K562 (cell line): ENCODE results near the gene KLHDC10. TPM values are rescaled to one million over a fixed set of nuclear protein-coding genes. Genes with fewer than 3 reads are reported as not detected.

ENCODE experiments used
- ATAC-seq: fragments of 200-7000 bp; cut with Tn5 transposase; 3 replicates; pipeline ENCODE4 v1.9.1; 2020; ENCODE audit warnings: moderate library complexity
- BruUV-seq: library from RNA; stranded (reverse); fragments of 400-500 nt; replicated peaks from 2 replicates; lab custom pipeline; 2021; lab: Mats Ljungman, UMichigan
- CTCF ChIA-PET: fragments of 300-600 bp; formaldehyde crosslinking; extraction: SDS; loops from one replicate; lab custom pipeline; 2021; ENCODE audit warnings: low intra/inter-chr PET ratio; lab: Yijun Ruan, JAX
- POLR2A ChIA-PET: fragments of 300-600, 350-650 bp; sonication (Branson Sonifier 250); formaldehyde crosslinking; extraction: SDS; loops from one replicate; lab custom pipeline; 2021; ENCODE audit warnings: antibody characterized with exemption, inconsistent platforms; lab: Yijun Ruan, JAX
- DNase-seq, 4 experiments: peaks; one replicate each; pipeline versions ENCODE4 v3.0.0 to v3.0.0-alpha.2; 2011 to 2018; ENCODE audit warnings: low spot score in 3 of 4, mixed read lengths in 3 of 4; ENCODE audit errors: extremely low read depth in 1 of 4
- FAIRE-seq: peaks from 2 replicates; lab custom pipeline; 2011; peaks lifted over from hg19 to GRCh38; lab: Jason Lieb, UNC
- H2AFZ ChIP-seq: 2 replicates; pipeline ENCODE4 v1.6.0; 2011; ENCODE audit warnings: low read depth, low read length, control low read depth, inconsistent platforms
- H3K27ac ChIP-seq: fragments of 200-600 bp; 3 replicates; pipeline ENCODE4 v1.8.0; 2011; ENCODE audit warnings: low read depth, mild to moderate bottlenecking, control low read depth, inconsistent platforms, low read length, moderate library complexity, mixed read lengths; ENCODE audit errors: extremely low read depth
- H3K27me3 ChIP-seq, 2 experiments: fragments of 300-600 bp in 1 of 2; 2 replicates in 1 of 2; 3 replicates in 1 of 2; pipeline versions ENCODE4 v1.6.0 to v1.8.0; 2011; ENCODE audit warnings: inconsistent platforms in 2 of 2, low read length in 2 of 2, mild to moderate bottlenecking in 1 of 2, mixed read lengths in 1 of 2, moderate library complexity in 1 of 2; ENCODE audit not compliant: control insufficient read depth in 2 of 2, insufficient read depth in 2 of 2
- H3K36me3 ChIP-seq: fragments of 300-600 bp; 3 replicates; pipeline ENCODE4 v1.8.0; 2011; ENCODE audit warnings: mild to moderate bottlenecking, low read length, inconsistent platforms; ENCODE audit not compliant: control insufficient read depth, insufficient read depth
- H3K4me1 ChIP-seq, 2 experiments: fragments of 200-600 bp in 1 of 2; replicated peaks in 1 of 2; 2 replicates in 1 of 2; 3 replicates in 1 of 2; pipeline versions ENCODE4 v1.5.1 to v1.8.0; 2011; ENCODE audit warnings: inconsistent platforms in 2 of 2, low read length in 2 of 2, mild to moderate bottlenecking in 1 of 2, mixed read lengths in 1 of 2, moderate library complexity in 1 of 2; ENCODE audit not compliant: control insufficient read depth in 2 of 2, insufficient read depth in 2 of 2
- H3K4me2 ChIP-seq: 2 replicates; pipeline ENCODE4 v1.6.1; 2011; ENCODE audit warnings: low read length, control low read depth, inconsistent platforms, mixed read lengths; ENCODE audit not compliant: insufficient read depth
- H3K4me3 ChIP-seq: fragments of 200-600 bp; sonication (generic), shearing (Covaris generic); 2 replicates; pipeline ENCODE4 v1.5.1; 2016; ENCODE audit warnings: control low read depth, inconsistent platforms
- H3K79me2 ChIP-seq: fragments of 200-600 bp; 3 replicates; pipeline ENCODE4 v1.8.0; 2011; ENCODE audit warnings: low read length, inconsistent platforms; ENCODE audit not compliant: control insufficient read depth, insufficient read depth
- H3K9ac ChIP-seq, 2 experiments: 2 replicates each; pipeline versions ENCODE4 v1.6.0 to v1.6.1; 2011; ENCODE audit warnings: low read depth in 2 of 2, low read length in 2 of 2, control low read depth in 1 of 2, inconsistent platforms in 1 of 2, mild to moderate bottlenecking in 1 of 2, mixed read lengths in 1 of 2; ENCODE audit not compliant: insufficient read depth in 1 of 2
- H3K9me1 ChIP-seq: one replicate; pipeline ENCODE4 v1.6.0; 2011; ENCODE audit warnings: inconsistent platforms, mild to moderate bottlenecking, low read length, moderate library complexity; ENCODE audit not compliant: control insufficient read depth, insufficient read depth
- H3K9me3 ChIP-seq: replicated peaks from 2 replicates; pipeline ENCODE4 v1.5.1; 2011; ENCODE audit warnings: low read depth, low read length, inconsistent platforms; ENCODE audit not compliant: control insufficient read depth, insufficient read depth
- H4K20me1 ChIP-seq: replicated peaks from 2 replicates; pipeline ENCODE4 v1.6.1; 2011; ENCODE audit warnings: low read length, inconsistent platforms, mixed read lengths; ENCODE audit not compliant: control insufficient read depth, insufficient read depth
- CCNT2 ChIP-seq: IDR thresholded peaks from 2 replicates; pipeline ENCODE4 v1.6.1; 2011; ENCODE audit warnings: borderline replicate concordance, low read depth, mild to moderate bottlenecking, moderate library complexity, mixed read lengths, low read length; ENCODE audit not compliant: insufficient read length; ENCODE audit errors: extremely low read depth
- PCBP2 ChIP-seq: fragments of 200-400 bp; formaldehyde crosslinking; IDR thresholded peaks from 2 replicates; pipeline ENCODE4 v1.6.1; 2018; ENCODE audit warnings: low read length, low read depth, mild to moderate bottlenecking, moderate library complexity; ENCODE audit not compliant: poor library complexity, severe bottlenecking
- ZNF134 ChIP-seq: fragments of 250-450 bp; sonication (Bioruptor Pico); conservative IDR thresholded peaks from 2 replicates; pipeline ENCODE4 v1.4.0; 2020
- WGBS: fragments of 100-300 bp; shearing (Covaris generic); methylation state at CpG from one replicate; pipeline ENCODE4 v1.1.6; 2016; ENCODE audit warnings: low coverage, mixed read lengths; ENCODE audit not compliant: insufficient coverage; ENCODE audit errors: missing lambda C conversion rate; 5-methylcytosine and 5-hydroxymethylcytosine counted together
- in situ Hi-C: fragments of 300-500 bp; cut with MboI; formaldehyde crosslinking; loops from 4 replicates; pipeline ENCODE4 v1.15.0; 2018; ENCODE audit warnings: inconsistent platforms, mixed read lengths
- intact Hi-C: fragments of 100-400 bp; cut with micrococcal nuclease; formaldehyde crosslinking; loops from 2 replicates; pipeline ENCODE4 v1.14.2; 2022
- polyA plus RNA-seq, 8 experiments: library from polyadenylated mRNA; depleted of rRNA in 4 of 8; stranded (reverse) in 5 of 8; unstranded in 3 of 8; fragments of >200 nt; fragmentation: Nextera tagmentation in 2 of 8; fragmentation: Illumina TruSeq in 1 of 8; extraction: Ambion mirVana in 2 of 8; extraction: Trizol in 1 of 8; gene quantifications; 2 replicates each; pipeline versions ENCODE4 v1.2.1 to v1.2.3, GENCODE V29; 2011 to 2014; ENCODE audit warnings: inconsistent platforms in 1 of 8, missing spikeins in 1 of 8
- total RNA-seq, 7 experiments: library from RNA; depleted of rRNA in 6 of 7; stranded (reverse); fragments of >200 nt in 6 of 7; fragmentation: Illumina TruSeq in 2 of 7; extraction: Trizol in 2 of 7; gene quantifications; 2 replicates each; pipeline versions ENCODE4 v1.2.1 to v1.2.3, GENCODE V29; 2011 to 2021; ENCODE audit warnings: low replicate concordance in 1 of 7
- TF ChIP-seq, protein P1 (sequence below): fragments of 250-450 bp; sonication (Bioruptor Pico); IDR thresholded peaks from 2 replicates; pipeline ENCODE4 v1.8.0; 2022; ENCODE audit warnings: moderate library complexity, mild to moderate bottlenecking, inconsistent platforms
- TF ChIP-seq, protein P2 (sequence below): fragments of 450-650 bp; IDR thresholded peaks from 2 replicates; pipeline ENCODE4 v1.7.1; 2018; ENCODE audit warnings: mild to moderate bottlenecking, low read depth; ENCODE audit not compliant: partially characterized antibody
- TF ChIP-seq, protein P3 (sequence below): fragments of 150-350 bp; IDR thresholded peaks from 2 replicates; pipeline ENCODE4 v1.6.1; 2014; ENCODE audit warnings: low read depth, mild to moderate bottlenecking, low read length, borderline replicate concordance
- TF ChIP-seq, protein P4 (sequence below): fragments of 250-450 bp; sonication (Bioruptor Pico); IDR thresholded peaks from 2 replicates; pipeline ENCODE4 v1.4.0; 2020; ENCODE audit warnings: mild to moderate bottlenecking, moderate library complexity

KLHDC10 gene
- total and polyA plus RNA-seq, 9 of the 15 experiments (the other 6 are each of a cell fraction or from before 2014, with no cell fraction given), result 9.8 to 80.5 (median 31.4) TPM

DNA sequence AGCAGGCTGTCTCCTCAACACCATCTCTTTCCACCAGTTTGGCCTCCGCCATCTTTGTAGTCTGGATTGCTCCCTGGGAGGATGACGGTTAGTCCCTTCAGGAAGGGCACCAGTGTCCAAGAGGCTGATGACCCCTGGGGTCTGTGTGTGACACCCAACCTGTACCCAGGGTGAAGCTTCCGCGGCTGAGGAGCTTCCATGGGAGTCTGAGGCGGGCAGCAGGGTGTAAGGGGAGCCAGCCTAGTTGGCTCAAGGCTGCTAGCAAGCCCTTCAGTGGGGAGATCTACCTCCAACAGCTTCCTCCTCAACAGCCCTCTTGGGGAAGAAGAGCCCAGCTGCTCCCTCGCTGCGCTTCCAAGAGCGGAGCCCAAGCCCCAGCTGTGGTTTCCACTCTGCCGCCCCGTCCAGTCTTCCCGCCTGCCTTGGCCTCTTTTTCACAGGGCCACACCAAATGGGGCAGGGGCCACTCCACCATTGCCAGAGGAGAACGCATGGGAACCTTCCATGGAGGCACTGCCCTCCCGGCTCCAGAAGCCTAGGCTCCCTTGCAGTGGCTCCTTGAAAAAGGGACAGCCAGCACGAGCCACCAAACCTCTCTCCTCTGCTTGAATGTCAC, 77.5 kb downstream of the KLHDC10 start (continued):
- TF ChIP-seq, protein P1, sequence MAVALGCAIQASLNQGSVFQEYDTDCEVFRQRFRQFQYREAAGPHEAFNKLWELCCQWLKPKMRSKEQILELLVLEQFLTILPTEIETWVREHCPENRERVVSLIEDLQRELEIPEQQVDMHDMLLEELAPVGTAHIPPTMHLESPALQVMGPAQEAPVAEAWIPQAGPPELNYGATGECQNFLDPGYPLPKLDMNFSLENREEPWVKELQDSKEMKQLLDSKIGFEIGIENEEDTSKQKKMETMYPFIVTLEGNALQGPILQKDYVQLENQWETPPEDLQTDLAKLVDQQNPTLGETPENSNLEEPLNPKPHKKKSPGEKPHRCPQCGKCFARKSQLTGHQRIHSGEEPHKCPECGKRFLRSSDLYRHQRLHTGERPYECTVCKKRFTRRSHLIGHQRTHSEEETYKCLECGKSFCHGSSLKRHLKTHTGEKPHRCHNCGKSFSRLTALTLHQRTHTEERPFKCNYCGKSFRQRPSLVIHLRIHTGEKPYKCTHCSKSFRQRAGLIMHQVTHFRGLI, result no peak
- no peak for TF ChIP-seq CCNT2
- TF ChIP-seq, protein P2, sequence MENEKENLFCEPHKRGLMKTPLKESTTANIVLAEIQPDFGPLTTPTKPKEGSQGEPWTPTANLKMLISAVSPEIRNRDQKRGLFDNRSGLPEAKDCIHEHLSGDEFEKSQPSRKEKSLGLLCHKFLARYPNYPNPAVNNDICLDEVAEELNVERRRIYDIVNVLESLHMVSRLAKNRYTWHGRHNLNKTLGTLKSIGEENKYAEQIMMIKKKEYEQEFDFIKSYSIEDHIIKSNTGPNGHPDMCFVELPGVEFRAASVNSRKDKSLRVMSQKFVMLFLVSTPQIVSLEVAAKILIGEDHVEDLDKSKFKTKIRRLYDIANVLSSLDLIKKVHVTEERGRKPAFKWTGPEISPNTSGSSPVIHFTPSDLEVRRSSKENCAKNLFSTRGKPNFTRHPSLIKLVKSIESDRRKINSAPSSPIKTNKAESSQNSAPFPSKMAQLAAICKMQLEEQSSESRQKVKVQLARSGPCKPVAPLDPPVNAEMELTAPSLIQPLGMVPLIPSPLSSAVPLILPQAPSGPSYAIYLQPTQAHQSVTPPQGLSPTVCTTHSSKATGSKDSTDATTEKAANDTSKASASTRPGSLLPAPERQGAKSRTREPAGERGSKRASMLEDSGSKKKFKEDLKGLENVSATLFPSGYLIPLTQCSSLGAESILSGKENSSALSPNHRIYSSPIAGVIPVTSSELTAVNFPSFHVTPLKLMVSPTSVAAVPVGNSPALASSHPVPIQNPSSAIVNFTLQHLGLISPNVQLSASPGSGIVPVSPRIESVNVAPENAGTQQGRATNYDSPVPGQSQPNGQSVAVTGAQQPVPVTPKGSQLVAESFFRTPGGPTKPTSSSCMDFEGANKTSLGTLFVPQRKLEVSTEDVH, result no peak

DNA sequence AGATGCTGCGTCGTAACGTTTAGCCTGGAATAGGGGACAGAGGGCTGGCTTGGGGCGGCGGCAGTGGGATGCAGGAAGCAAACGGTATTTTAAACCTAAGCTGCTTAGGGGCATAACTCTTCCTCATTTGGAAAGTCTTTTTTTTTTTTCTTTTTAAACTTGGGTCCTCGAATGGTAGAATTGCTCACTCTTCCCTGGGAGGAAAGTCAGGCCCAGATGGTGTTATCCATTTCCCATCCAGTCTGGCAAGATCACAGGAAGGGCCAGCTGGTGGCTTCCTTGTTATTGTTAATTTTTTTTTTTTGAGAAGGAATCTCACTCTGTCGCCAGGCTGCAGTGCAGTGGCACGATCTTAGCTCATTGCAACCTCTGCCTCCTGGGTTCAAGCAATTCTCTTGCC, 78.2 kb downstream of the KLHDC10 start:
- FAIRE-seq (no peak), ATAC-seq (no peak), DNase-seq (no peak)
- no peaks in the 10 kb centered on the region for H3K9me1 ChIP-seq
- no peaks in the 10 kb centered on the region; a peak in 1 of 5 replicates for H3K27me3 ChIP-seq
- ChIA-PET CTCF (interaction anchor here (0.6 kb wide), 1 partner anchor 411 kb away, joined by 5 read pairs; no protein-coding TSS in a partner anchor), POLR2A (interaction anchor here (1.4 kb wide), 1 partner anchor 13 kb away, joined by 5 read pairs; no protein-coding TSS in a partner anchor)
- no TSS peak for BruUV-seq
- H3K36me3 ChIP-seq, result no peaks in the 10 kb centered on the region; the same call in 2 of the 3 replicates
- no peaks in the 10 kb centered on the region for H3K79me2 ChIP-seq
- no peak overlapping the region; the same call in 1 of the 2 replicates for H2AFZ ChIP-seq
- H3K9me3 ChIP-seq, result peaks cover 5% of the 10 kb centered on the region; the same call in 1 of the 2 replicates
- H3K9ac ChIP-seq, result no peak overlapping the region
- intact Hi-C loops (no loop called here), in situ Hi-C loops (no loop called here)
- 75% methylated on average over 9 of the region's 9 CpGs for WGBS
- H3K4me1 ChIP-seq, result peaks cover 18 to 57% of the 10 kb centered on the region in 2 experiments
- no peaks in the 10 kb centered on the region for H4K20me1 ChIP-seq
- no peak overlapping the region for H3K4me2 ChIP-seq
- no peak overlapping the region for H3K4me3 ChIP-seq
- no peak overlapping the region for H3K27ac ChIP-seq
- TF ChIP-seq, protein P3, sequence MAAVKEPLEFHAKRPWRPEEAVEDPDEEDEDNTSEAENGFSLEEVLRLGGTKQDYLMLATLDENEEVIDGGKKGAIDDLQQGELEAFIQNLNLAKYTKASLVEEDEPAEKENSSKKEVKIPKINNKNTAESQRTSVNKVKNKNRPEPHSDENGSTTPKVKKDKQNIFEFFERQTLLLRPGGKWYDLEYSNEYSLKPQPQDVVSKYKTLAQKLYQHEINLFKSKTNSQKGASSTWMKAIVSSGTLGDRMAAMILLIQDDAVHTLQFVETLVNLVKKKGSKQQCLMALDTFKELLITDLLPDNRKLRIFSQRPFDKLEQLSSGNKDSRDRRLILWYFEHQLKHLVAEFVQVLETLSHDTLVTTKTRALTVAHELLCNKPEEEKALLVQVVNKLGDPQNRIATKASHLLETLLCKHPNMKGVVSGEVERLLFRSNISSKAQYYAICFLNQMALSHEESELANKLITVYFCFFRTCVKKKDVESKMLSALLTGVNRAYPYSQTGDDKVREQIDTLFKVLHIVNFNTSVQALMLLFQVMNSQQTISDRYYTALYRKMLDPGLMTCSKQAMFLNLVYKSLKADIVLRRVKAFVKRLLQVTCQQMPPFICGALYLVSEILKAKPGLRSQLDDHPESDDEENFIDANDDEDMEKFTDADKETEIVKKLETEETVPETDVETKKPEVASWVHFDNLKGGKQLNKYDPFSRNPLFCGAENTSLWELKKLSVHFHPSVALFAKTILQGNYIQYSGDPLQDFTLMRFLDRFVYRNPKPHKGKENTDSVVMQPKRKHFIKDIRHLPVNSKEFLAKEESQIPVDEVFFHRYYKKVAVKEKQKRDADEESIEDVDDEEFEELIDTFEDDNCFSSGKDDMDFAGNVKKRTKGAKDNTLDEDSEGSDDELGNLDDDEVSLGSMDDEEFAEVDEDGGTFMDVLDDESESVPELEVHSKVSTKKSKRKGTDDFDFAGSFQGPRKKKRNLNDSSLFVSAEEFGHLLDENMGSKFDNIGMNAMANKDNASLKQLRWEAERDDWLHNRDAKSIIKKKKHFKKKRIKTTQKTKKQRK, result no peak
- TF ChIP-seq ZNF134 (CRISPR knock-in tag), result no peak
- TF ChIP-seq, protein P4, sequence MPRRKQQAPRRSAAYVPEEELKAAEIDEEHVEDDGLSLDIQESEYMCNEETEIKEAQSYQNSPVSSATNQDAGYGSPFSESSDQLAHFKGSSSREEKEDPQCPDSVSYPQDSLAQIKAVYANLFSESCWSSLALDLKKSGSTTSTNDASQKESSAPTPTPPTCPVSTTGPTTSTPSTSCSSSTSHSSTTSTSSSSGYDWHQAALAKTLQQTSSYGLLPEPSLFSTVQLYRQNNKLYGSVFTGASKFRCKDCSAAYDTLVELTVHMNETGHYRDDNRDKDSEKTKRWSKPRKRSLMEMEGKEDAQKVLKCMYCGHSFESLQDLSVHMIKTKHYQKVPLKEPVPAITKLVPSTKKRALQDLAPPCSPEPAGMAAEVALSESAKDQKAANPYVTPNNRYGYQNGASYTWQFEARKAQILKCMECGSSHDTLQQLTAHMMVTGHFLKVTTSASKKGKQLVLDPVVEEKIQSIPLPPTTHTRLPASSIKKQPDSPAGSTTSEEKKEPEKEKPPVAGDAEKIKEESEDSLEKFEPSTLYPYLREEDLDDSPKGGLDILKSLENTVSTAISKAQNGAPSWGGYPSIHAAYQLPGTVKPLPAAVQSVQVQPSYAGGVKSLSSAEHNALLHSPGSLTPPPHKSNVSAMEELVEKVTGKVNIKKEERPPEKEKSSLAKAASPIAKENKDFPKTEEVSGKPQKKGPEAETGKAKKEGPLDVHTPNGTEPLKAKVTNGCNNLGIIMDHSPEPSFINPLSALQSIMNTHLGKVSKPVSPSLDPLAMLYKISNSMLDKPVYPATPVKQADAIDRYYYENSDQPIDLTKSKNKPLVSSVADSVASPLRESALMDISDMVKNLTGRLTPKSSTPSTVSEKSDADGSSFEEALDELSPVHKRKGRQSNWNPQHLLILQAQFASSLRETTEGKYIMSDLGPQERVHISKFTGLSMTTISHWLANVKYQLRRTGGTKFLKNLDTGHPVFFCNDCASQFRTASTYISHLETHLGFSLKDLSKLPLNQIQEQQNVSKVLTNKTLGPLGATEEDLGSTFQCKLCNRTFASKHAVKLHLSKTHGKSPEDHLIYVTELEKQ (CRISPR knock-in tag), result no peak
- TF ChIP-seq PCBP2, result no peak
